Measurements from ENCODE around the gene R3HCC1L. TPM values are rescaled to one million over a fixed set of nuclear protein-coding genes. Genes with fewer than 3 reads are reported as not detected.
A peak's percentile ranks its signal among the peaks of the same experiment; 100 is the strongest.

R3HCC1L gene
- total and polyA plus RNA-seq, 10 of the 15 experiments (the other 5 are each of a cell fraction or from before 2014, with no cell fraction given) = 11.3 to 20.3 (median 15.3) TPM

GRCh38 chr10:98144985-98145384 lies 10.5 kb downstream of the R3HCC1L start:
- Histone ChIP-seq H2AFZ (ENCODE audit: control insufficient read depth, low read depth, low read length) (no peak overlapping the region), H3K4me1 (ENCODE audit: control insufficient read depth, insufficient read depth, low read length) (peaks cover 15% of the 10 kb centered on the region; the same call in 1 of the 2 replicates), H3K79me2 (ENCODE audit: control insufficient read depth, insufficient read depth, low read length) (peaks cover 27% of the 10 kb centered on the region), H3K27ac (ENCODE audit: control insufficient read depth, insufficient read depth) (no peak overlapping the region), H3K9ac (ENCODE audit: control insufficient read depth, insufficient read depth, low read length) (no peak overlapping the region), H3K4me3 (no peak overlapping the region), H3K27me3 (replicated peaks in 1 of 2; ENCODE audit: control insufficient read depth in 2 of 2, insufficient read depth in 2 of 2, low read length in 1 of 2) (no peaks in the 10 kb centered on the region), H3K36me3 (ENCODE audit: control insufficient read depth in 2 of 2, insufficient read depth in 2 of 2, low read length in 1 of 2) (no peaks in the 10 kb centered on the region), H4K20me1 (ENCODE audit: control insufficient read depth, insufficient read depth) (peaks cover 6% of the 10 kb centered on the region), H3K4me2 (ENCODE audit: control insufficient read depth, insufficient read depth) (no peak overlapping the region), H3K9me3 (replicated peaks; ENCODE audit: control insufficient read depth, insufficient read depth, low read length) (peaks cover 5% of the 10 kb centered on the region)
- POLR2A ChIA-PET = no interaction called here
- no peak for FAIRE-seq
- SMC1A ChIA-PET (ENCODE audit: uncharacterized antibody, unreplicated experiment) = interaction anchor here (0.6 kb wide), 1 partner anchor 24 kb away, joined by 3 read pairs; no protein-coding TSS in a partner anchor
- CTCF ChIA-PET = no interaction called here
- ATAC-seq = no peak
- RAD21 ChIA-PET (ENCODE audit: unreplicated experiment) = no interaction called here
- DNase-seq (ENCODE audit: low read depth, low spot score) = no peak
- WGBS (ENCODE audit: insufficient coverage, insufficient replicate concordance, low lambda C conversion rate, missing lambda C conversion rate) = 100% methylated on average over 2 of the region's 2 CpGs
- intact Hi-C loops (cut with micrococcal nuclease; ENCODE audit: unreplicated experiment) = no loop called here
- TSS peak; percentile 10 for BruUV-seq (replicated peaks)
- in situ Hi-C loops (cut with MboI) = no loop called here
- TF ChIP-seq NR2F1 (conservative IDR thresholded peaks at IDR 0.05) = no peak
- no peak for TF ChIP-seq MEF2B (IDR thresholded peaks at IDR 0.05; ENCODE audit: partially characterized antibody, poor library complexity, severe bottlenecking)
- no peak for TF ChIP-seq JUND (IDR thresholded peaks at IDR 0.05; ENCODE audit: low read depth, low read length)
- no peak for TF ChIP-seq RCOR1 (conservative IDR thresholded peaks at IDR 0.05; ENCODE audit: low read depth, low read length)
- no peak for TF ChIP-seq PML (IDR thresholded peaks at IDR 0.05; ENCODE audit: low read length)
- TF ChIP-seq MAX (IDR thresholded peaks at IDR 0.05; ENCODE audit: low read depth, low read length) = no peak
- no peak for TF ChIP-seq MYC (IDR thresholded peaks at IDR 0.05; ENCODE audit: insufficient read depth, insufficient read length, insufficient replicate concordance, low read length, severe bottlenecking)
- no peak for TF ChIP-seq ELK1 (IDR thresholded peaks at IDR 0.05; ENCODE audit: low read depth, low read length)
- TF ChIP-seq, protein P1, sequence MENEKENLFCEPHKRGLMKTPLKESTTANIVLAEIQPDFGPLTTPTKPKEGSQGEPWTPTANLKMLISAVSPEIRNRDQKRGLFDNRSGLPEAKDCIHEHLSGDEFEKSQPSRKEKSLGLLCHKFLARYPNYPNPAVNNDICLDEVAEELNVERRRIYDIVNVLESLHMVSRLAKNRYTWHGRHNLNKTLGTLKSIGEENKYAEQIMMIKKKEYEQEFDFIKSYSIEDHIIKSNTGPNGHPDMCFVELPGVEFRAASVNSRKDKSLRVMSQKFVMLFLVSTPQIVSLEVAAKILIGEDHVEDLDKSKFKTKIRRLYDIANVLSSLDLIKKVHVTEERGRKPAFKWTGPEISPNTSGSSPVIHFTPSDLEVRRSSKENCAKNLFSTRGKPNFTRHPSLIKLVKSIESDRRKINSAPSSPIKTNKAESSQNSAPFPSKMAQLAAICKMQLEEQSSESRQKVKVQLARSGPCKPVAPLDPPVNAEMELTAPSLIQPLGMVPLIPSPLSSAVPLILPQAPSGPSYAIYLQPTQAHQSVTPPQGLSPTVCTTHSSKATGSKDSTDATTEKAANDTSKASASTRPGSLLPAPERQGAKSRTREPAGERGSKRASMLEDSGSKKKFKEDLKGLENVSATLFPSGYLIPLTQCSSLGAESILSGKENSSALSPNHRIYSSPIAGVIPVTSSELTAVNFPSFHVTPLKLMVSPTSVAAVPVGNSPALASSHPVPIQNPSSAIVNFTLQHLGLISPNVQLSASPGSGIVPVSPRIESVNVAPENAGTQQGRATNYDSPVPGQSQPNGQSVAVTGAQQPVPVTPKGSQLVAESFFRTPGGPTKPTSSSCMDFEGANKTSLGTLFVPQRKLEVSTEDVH (IDR thresholded peaks at IDR 0.05; ENCODE audit: low read depth, partially characterized antibody) = no peak
- no peak for TF ChIP-seq KAT2A (conservative IDR thresholded peaks at IDR 0.05; ENCODE audit: control insufficient read depth, low read depth, low read length)
- no peak for TF ChIP-seq SP1 (IDR thresholded peaks at IDR 0.05; ENCODE audit: low read depth, low read length)
- no peak for TF ChIP-seq PAX5 (IDR thresholded peaks at IDR 0.05; ENCODE audit: borderline replicate concordance, low read depth, low read length)
- TF ChIP-seq ZNF384 (IDR thresholded peaks at IDR 0.05; ENCODE audit: borderline replicate concordance, low read depth, low read length) = no peak
- TF ChIP-seq ESRRA (IDR thresholded peaks at IDR 0.05; ENCODE audit: low read length) = no peak
- TF ChIP-seq TCF7 (IDR thresholded peaks at IDR 0.05; ENCODE audit: borderline replicate concordance) = no peak
- no peak for TF ChIP-seq YY1 (IDR thresholded peaks at IDR 0.05; ENCODE audit: low read depth, low read length)
- TF ChIP-seq ZNF217 (IDR thresholded peaks at IDR 0.05) = no peak
- no peak for TF ChIP-seq SKIL (IDR thresholded peaks at IDR 0.05; ENCODE audit: low read depth, poor library complexity, severe bottlenecking)
- TF ChIP-seq STAT3 (IDR thresholded peaks at IDR 0.05; ENCODE audit: low read depth, low read length) = no peak
- no peak for TF ChIP-seq ZZZ3 (IDR thresholded peaks at IDR 0.05; ENCODE audit: control insufficient read depth, insufficient read length, low read depth)
